Measurements from ENCODE around the gene MROH2A.

DNA sequence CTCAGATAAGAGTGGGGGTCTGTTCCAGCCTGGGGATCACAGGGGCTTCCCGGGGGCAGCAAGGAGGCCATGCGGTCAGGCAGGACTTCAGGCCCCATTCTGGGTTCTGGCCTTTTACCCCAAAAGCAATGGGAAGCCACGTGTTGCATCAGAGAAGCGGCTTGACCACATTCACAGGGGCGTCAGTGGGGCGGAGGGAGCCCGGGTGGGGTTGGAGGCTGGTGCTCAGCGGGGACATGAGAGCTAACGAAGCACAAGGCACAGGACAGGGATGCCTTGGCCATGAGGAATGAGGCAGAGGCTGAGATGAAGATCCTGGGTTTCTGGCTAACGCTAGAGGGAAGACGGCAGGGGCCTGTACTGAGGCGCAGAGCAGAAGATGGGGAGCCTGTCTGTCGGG, 70.1 kb downstream of the MROH2A start:
- no peak for TF ChIP-seq TSHZ2 (CRISPR knock-in tag; IDR thresholded peaks at IDR 0.05)
- no peak for TF ChIP-seq ISL1 (CRISPR knock-in tag; IDR thresholded peaks at IDR 0.05)
- no peak for TF ChIP-seq GLIS3 (CRISPR knock-in tag; IDR thresholded peaks at IDR 0.05)
- TF ChIP-seq TCF4 (CRISPR knock-in tag; IDR thresholded peaks at IDR 0.05; ENCODE audit: borderline replicate concordance): no peak
- TF ChIP-seq CREB5 (CRISPR knock-in tag; IDR thresholded peaks at IDR 0.05; ENCODE audit: low read depth): no peak
- no peak for TF ChIP-seq PATZ1 (CRISPR knock-in tag; IDR thresholded peaks at IDR 0.05; ENCODE audit: borderline replicate concordance)
- TF ChIP-seq OSR1 (CRISPR knock-in tag; IDR thresholded peaks at IDR 0.05): no peak
- TF ChIP-seq SNAI2 (CRISPR knock-in tag; IDR thresholded peaks at IDR 0.05): no peak
- TF ChIP-seq ZFP3 (CRISPR knock-in tag; IDR thresholded peaks at IDR 0.05): no peak
- TF ChIP-seq TOX (CRISPR knock-in tag; IDR thresholded peaks at IDR 0.05; ENCODE audit: borderline replicate concordance): no peak

Measured in SK-N-SH treated with all-trans-retinoic acid at 6 μM for 48 hours (cell line).